A549 (cell line): Measurements from ENCODE around the gene TSGA10IP. TPM values are rescaled to one million over a fixed set of nuclear protein-coding genes. Genes with fewer than 3 reads are reported as not detected.
"Not testable (repeated sequence)": the region's sequence is repeated elsewhere in the genome, so short reads cannot be mapped to it uniquely, and the experiment has no call there.

Experiments
- ATAC-seq, 2 experiments: fragments of 200-7000 bp in 1 of 2; fragments of >200 bp in 1 of 2; cut with Nextera tagmentation in 1 of 2; cut with Tn5 transposase in 1 of 2; 3 replicates each; pipeline versions ENCODE4 v1.8.0 to v1.9.1; 2018 to 2020; ENCODE audit warnings: mild to moderate bottlenecking in 1 of 2, moderate library complexity in 1 of 2
- CTCF ChIA-PET: fragments of 300-600 bp; sonication (Branson Sonifier 250); formaldehyde crosslinking; extraction: SDS; loops from one replicate; lab custom pipeline; 2021; ENCODE audit warnings: antibody characterized with exemption, inconsistent platforms; lab: Yijun Ruan, JAX
- POLR2A ChIA-PET: fragments of 350-600 bp; formaldehyde crosslinking; extraction: SDS; loops from one replicate; lab custom pipeline; 2021; ENCODE audit warnings: antibody characterized with exemption, inconsistent platforms; lab: Yijun Ruan, JAX
- DNase-seq, 2 experiments: peaks; one replicate each; pipeline versions ENCODE4 v3.0.0 to v3.0.0-alpha.2; 2011 to 2016; ENCODE audit warnings: low read depth in 1 of 2, low spot score in 1 of 2
- FAIRE-seq: peaks from 2 replicates; lab custom pipeline; 2011; peaks lifted over from hg19 to GRCh38; lab: Jason Lieb, UNC
- H3K27ac ChIP-seq, 2 experiments: fragments of >200 bp; sonication (Bioruptor Twin); formaldehyde crosslinking; 3 replicates each; pipeline ENCODE4 v1.5.1; 2016 to 2017
- H3K4me1 ChIP-seq: fragments of >200 bp; sonication (Bioruptor Twin); formaldehyde crosslinking; 3 replicates; pipeline ENCODE4 v1.6.1; 2016
- H3K4me2 ChIP-seq: fragments of >200 bp; sonication (Bioruptor Twin); formaldehyde crosslinking; 3 replicates; pipeline ENCODE4 v1.6.1; 2016
- H3K4me3 ChIP-seq: fragments of >200 bp; sonication (Bioruptor Twin); formaldehyde crosslinking; 3 replicates; pipeline ENCODE4 v1.5.1; 2016
- H3K9me3 ChIP-seq: fragments of >200 bp; sonication (Bioruptor Twin); formaldehyde crosslinking; 3 replicates; pipeline ENCODE4 v1.6.1; 2016
- CBX2 ChIP-seq: fragments of 200-600 bp; sonication (generic); IDR thresholded peaks from 2 replicates; pipeline ENCODE4 v1.6.1; 2016; ENCODE audit warnings: low read depth, mild to moderate bottlenecking, borderline replicate concordance
- CHD2 ChIP-seq: fragments of 150-350 bp; IDR thresholded peaks from 2 replicates; pipeline ENCODE4 v1.6.1; 2014; ENCODE audit warnings: low read length; ENCODE audit not compliant: partially characterized antibody
- CHD4 ChIP-seq: fragments of 200-600 bp; sonication (generic); IDR thresholded peaks from 2 replicates; pipeline ENCODE4 v1.6.1; 2016; ENCODE audit warnings: antibody characterized with exemption, mild to moderate bottlenecking, borderline replicate concordance
- EHF ChIP-seq: fragments of 250-450 bp; sonication (Bioruptor Pico); IDR thresholded peaks from 2 replicates; pipeline ENCODE4 v1.5.0; 2020; ENCODE audit warnings: mild to moderate bottlenecking
- GATA3 ChIP-seq: IDR thresholded peaks from 2 replicates; pipeline ENCODE4 v1.6.1; 2012; ENCODE audit warnings: borderline replicate concordance
- JUNB ChIP-seq: fragments of >200 bp; sonication (Bioruptor Twin); formaldehyde crosslinking; IDR thresholded peaks from 2 replicates; pipeline ENCODE4 v1.6.1; 2016
- MAFK ChIP-seq: fragments of 450-650 bp; IDR thresholded peaks from 2 replicates; pipeline ENCODE4 v1.6.1; 2014; ENCODE audit not compliant: partially characterized antibody
- POLR2A ChIP-seq: IDR thresholded peaks from 2 replicates; pipeline ENCODE4 v1.6.1; 2012; ENCODE audit warnings: mild to moderate bottlenecking, low read length
- RAD21 ChIP-seq, 2 experiments: fragments of >200 bp in 1 of 2; sonication (Bioruptor Twin) in 1 of 2; formaldehyde crosslinking in 1 of 2; IDR thresholded peaks in 1 of 2; conservative IDR thresholded peaks in 1 of 2; 2 replicates in 1 of 2; 3 replicates in 1 of 2; pipeline ENCODE4 v1.6.1; 2012 to 2018; ENCODE audit warnings: inconsistent platforms in 1 of 2
- SMC3 ChIP-seq: fragments of >200 bp; sonication (Bioruptor Twin); formaldehyde crosslinking; IDR thresholded peaks from 3 replicates; pipeline ENCODE4 v1.6.1; 2018; ENCODE audit warnings: inconsistent platforms
- TFCP2L1 ChIP-seq: fragments of 250-450 bp; sonication (Bioruptor Pico); IDR thresholded peaks from 2 replicates; pipeline ENCODE4 v1.5.0; 2021; ENCODE audit warnings: mild to moderate bottlenecking
- TP53 ChIP-seq: fragments of 250-450 bp; sonication (Bioruptor Pico); IDR thresholded peaks from 2 replicates; pipeline ENCODE4 v1.5.0; 2021; ENCODE audit warnings: mild to moderate bottlenecking, moderate library complexity
- ZC3H11A ChIP-seq: fragments of 450-650 bp; IDR thresholded peaks from 2 replicates; pipeline ENCODE4 v1.6.1; 2014; ENCODE audit warnings: antibody characterized with exemption, mild to moderate bottlenecking
- ZNF302 ChIP-seq: fragments of 250-450 bp; sonication (Bioruptor Pico); IDR thresholded peaks from 2 replicates; pipeline ENCODE4 v1.9.0; 2021; ENCODE audit warnings: inconsistent platforms, mild to moderate bottlenecking, moderate library complexity
- WGBS: methylation state at CpG from one replicate; pipeline ENCODE4 v1.1.6; 2017; ENCODE audit errors: missing lambda C conversion rate; 5-methylcytosine and 5-hydroxymethylcytosine counted together
- polyA plus RNA-seq, 4 experiments: library from polyadenylated mRNA; depleted of rRNA in 3 of 4; stranded (reverse); fragments of >200 nt; fragmentation: RNase III in 1 of 4; extraction: RNeasy Plus Mini Kit Qiagen cat#74134 plus additional on column Dnase treatment in 1 of 4; gene quantifications; 2 replicates in 3 of 4; 3 replicates in 1 of 4; pipeline ENCODE4 v1.2.3, GENCODE V29; 2011 to 2017
- TF ChIP-seq, protein P1 (sequence below): fragments of >200 bp; sonication (Bioruptor Twin); formaldehyde crosslinking; IDR thresholded peaks from 3 replicates; pipeline ENCODE4 v1.5.1; 2016

Gene TSGA10IP
- polyA plus RNA-seq, 2 of the 4 experiments (the other 2 are of a cell fraction), result not detected

DNA sequence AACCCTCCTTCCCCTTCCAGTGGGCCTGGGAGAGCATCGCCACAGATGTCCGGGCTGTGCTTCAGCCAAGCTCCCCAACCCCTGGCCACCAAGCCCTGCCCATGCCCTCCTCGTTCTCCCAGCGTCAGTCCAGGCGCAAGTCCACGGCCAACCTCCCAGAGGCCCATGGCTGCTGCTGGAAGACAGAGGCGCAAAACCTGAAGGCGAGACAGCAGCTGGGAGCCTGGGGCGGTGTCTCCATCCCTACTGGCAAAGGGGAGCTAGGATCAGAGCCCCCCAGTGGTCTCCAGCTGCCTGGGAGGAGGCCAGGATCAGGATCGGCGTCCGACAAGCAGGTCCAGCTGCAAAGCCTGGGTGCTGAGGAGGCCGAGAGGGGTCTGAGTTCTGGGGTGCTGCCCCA lies 1.9 kb downstream of the TSGA10IP start:
- ATAC-seq (peak in 1 of 2 experiments; percentile 21; a peak in 2 of 6 replicates), DNase-seq (no peak), FAIRE-seq (no peak)
- Histone ChIP-seq H3K27ac (no peak overlapping the region), H3K4me2 (no peak overlapping the region), H3K4me3 (no peak overlapping the region), H3K9me3 (no peaks in the 10 kb centered on the region)
- 76% methylated on average over 10 of the region's 13 CpGs for WGBS
- POLR2A ChIA-PET, result interaction anchor here (0.5 kb wide), 1 partner anchor 60 kb away, joined by 3 read pairs; no protein-coding TSS in a partner anchor
- TF ChIP-seq ZNF302 (CRISPR knock-in tag) (no peak), POLR2A (no peak), CHD4 (no peak)
- TF ChIP-seq, all 56 proteins: peak for 0
- peaks cover 7% of the 10 kb centered on the region for H3K4me1 ChIP-seq
- CTCF ChIA-PET, result interaction anchor here (0.5 to 1.7 kb wide), 10 partner anchors 8 to 255 kb away, joined by 3 to 8 read pairs (median 3); no protein-coding TSS in a partner anchor

GRCh38 chr11:65947603-65948125 lies 2.4 kb downstream of the TSGA10IP start:
- no peak for DNase-seq
- H3K4me3 ChIP-seq, result no peak overlapping the region
- H3K9me3 ChIP-seq, result no peaks in the 10 kb centered on the region
- ChIA-PET CTCF (interaction anchor here (0.5 to 1.7 kb wide), 8 partner anchors 12 to 1705 kb away, joined by 3 to 4 read pairs (median 3); no protein-coding TSS in a partner anchor), POLR2A (interaction anchor here (0.5 kb wide), 1 partner anchor 60 kb away, joined by 3 read pairs; no protein-coding TSS in a partner anchor)
- H3K4me2 ChIP-seq, result no peak overlapping the region
- peak; percentile 31 to 37; a peak in 3 of 6 replicates for ATAC-seq
- no peak for FAIRE-seq
- H3K27ac ChIP-seq, result no peak overlapping the region
- TF ChIP-seq TP53 (CRISPR knock-in tag), result no peak
- no peak for TF ChIP-seq EHF
- TF ChIP-seq ZC3H11A, result no peak
- TF ChIP-seq, protein P1, sequence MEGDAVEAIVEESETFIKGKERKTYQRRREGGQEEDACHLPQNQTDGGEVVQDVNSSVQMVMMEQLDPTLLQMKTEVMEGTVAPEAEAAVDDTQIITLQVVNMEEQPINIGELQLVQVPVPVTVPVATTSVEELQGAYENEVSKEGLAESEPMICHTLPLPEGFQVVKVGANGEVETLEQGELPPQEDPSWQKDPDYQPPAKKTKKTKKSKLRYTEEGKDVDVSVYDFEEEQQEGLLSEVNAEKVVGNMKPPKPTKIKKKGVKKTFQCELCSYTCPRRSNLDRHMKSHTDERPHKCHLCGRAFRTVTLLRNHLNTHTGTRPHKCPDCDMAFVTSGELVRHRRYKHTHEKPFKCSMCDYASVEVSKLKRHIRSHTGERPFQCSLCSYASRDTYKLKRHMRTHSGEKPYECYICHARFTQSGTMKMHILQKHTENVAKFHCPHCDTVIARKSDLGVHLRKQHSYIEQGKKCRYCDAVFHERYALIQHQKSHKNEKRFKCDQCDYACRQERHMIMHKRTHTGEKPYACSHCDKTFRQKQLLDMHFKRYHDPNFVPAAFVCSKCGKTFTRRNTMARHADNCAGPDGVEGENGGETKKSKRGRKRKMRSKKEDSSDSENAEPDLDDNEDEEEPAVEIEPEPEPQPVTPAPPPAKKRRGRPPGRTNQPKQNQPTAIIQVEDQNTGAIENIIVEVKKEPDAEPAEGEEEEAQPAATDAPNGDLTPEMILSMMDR, result no peak
- TF ChIP-seq RAD21 (conservative IDR thresholded peaks at IDR 0.05 in 1 of 2, IDR thresholded peaks at IDR 0.05 in 1 of 2), result no peak
- TF ChIP-seq JUNB, result no peak
- no peak for TF ChIP-seq CHD2
- TF ChIP-seq, all 56 proteins: peak for 0
- WGBS, result 86% methylated on average over 11 of the region's 12 CpGs
- peaks cover 9% of the 10 kb centered on the region for H3K4me1 ChIP-seq

GRCh38 chr11:65950711-65951110 lies 5.4 kb downstream of the TSGA10IP start:
- 91% methylated on average over 5 of the region's 5 CpGs for WGBS
- not testable (repeated sequence) for H3K27ac ChIP-seq, H3K4me1 ChIP-seq, H3K4me2 ChIP-seq, ATAC-seq, H3K9me3 ChIP-seq, FAIRE-seq, DNase-seq, H3K4me3 ChIP-seq
- CTCF ChIA-PET, result interaction anchor here (0.9 kb wide), 1 partner anchor 206 kb away, joined by 3 read pairs; no protein-coding TSS in a partner anchor
- POLR2A ChIA-PET, result interaction anchor here (0.8 kb wide), 1 partner anchor 50 kb away, joined by 5 read pairs; the partner anchor contains the start of gene FOSL1
- peak; percentile 48 for TF ChIP-seq MAFK

GRCh38 chr11:65951641-65952040 lies 6.4 kb downstream of the TSGA10IP start:
- H3K27ac ChIP-seq, H3K4me1 ChIP-seq, POLR2A ChIA-PET, DNase-seq, H3K9me3 ChIP-seq, FAIRE-seq, ATAC-seq, H3K4me3 ChIP-seq: not testable (repeated sequence)
- peak overlapping the region; percentile 31 for H3K4me2 ChIP-seq
- CTCF ChIA-PET, result interaction anchor here (0.7 to 1.7 kb wide), 4 partner anchors 59 to 207 kb away, joined by 3 to 5 read pairs (median 3); partner anchors contain the start of genes CCDC85B and FIBP
- WGBS, result 15% methylated on average over 3 of the region's 3 CpGs

DNA sequence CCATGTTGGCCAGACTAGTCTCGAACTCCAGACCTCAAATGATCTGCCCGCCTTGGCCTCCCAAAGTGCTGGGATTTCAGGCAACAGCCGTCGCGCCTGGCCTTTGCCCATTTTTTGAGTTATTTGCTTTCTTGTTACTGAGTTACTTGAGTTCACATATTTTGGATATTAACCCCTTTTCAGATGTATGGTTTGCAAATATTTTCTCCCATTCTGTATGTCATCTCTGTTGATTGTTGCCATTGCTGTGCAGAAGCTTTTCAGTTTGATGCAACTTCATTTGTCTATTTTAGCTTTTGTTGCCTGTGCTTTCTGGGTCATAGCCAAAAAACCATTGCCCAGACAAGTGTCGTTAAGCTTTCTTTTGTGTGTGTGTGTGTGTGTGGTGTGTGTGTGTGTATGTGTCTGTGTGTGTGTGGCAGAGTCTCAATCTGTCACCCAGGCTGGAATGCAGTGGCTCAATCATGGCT lies 6.8 kb downstream of the TSGA10IP start:
- 13% methylated on average over 6 of the region's 6 CpGs for WGBS
- no peak for FAIRE-seq
- Histone ChIP-seq H3K4me3 (no peak overlapping the region), H3K4me1 (peaks cover 9% of the 10 kb centered on the region), H3K27ac (no peak overlapping the region), H3K9me3 (no peaks in the 10 kb centered on the region), H3K4me2 (peak overlapping the region; percentile 31)
- TF ChIP-seq TP53 (CRISPR knock-in tag) (no peak), GATA3 (no peak), CBX2 (no peak), JUNB (no peak), TFCP2L1 (CRISPR knock-in tag) (no peak), EHF (no peak), SMC3 (no peak)
- POLR2A ChIA-PET, result no interaction called here
- CTCF ChIA-PET, result interaction anchor here (1.0 to 1.7 kb wide), 2 partner anchors 59 to 64 kb away, joined by 3 to 5 read pairs; partner anchors contain the start of gene FIBP
- ATAC-seq, result no peak; a peak in 1 of 6 replicates
- DNase-seq, result peak in 1 of 2 experiments; percentile 43
